Measurements from ENCODE around the gene NUP50. TPM values are rescaled to one million over a fixed set of nuclear protein-coding genes. Genes with fewer than 3 reads are reported as not detected.

Gene NUP50
- polyA plus RNA-seq, 1 donor (not counting 4 experiments of a cell fraction or from before 2014, with no cell fraction given): 28.1 TPM

GRCh38 chr22:45120931-45121330 lies 42.8 kb upstream of the NUP50 start:
- Histone ChIP-seq H3K9me3 (ENCODE audit: control insufficient read depth, low read depth, low read length) (no peaks in the 10 kb centered on the region), H3K9me1 (ENCODE audit: control insufficient read depth, extremely low read depth, insufficient read depth, low read length) (no peaks in the 10 kb centered on the region), H4K20me1 (ENCODE audit: control insufficient read depth, extremely low read depth, insufficient read depth, low read length) (no peaks in the 10 kb centered on the region), H3K79me2 (ENCODE audit: control insufficient read depth, insufficient read depth, low read length) (no peaks in the 10 kb centered on the region), H3K36me3 (ENCODE audit: control insufficient read depth in 2 of 2, extremely low read depth in 1 of 2, insufficient read depth in 2 of 2, low read length in 2 of 2) (no peaks in the 10 kb centered on the region), H3K9ac (ENCODE audit: control insufficient read depth, extremely low read depth, insufficient read depth, low read length) (no peak overlapping the region), H3K4me3 (ENCODE audit: control insufficient read depth in 2 of 3, extremely low read depth in 1 of 3, insufficient read depth in 2 of 3, low read depth in 1 of 3, low read length in 3 of 3) (no peak overlapping the region), H3K4me2 (ENCODE audit: control insufficient read depth, extremely low read depth, insufficient read depth, low read depth, low read length) (no peak overlapping the region), H3K27ac (ENCODE audit: control insufficient read depth, insufficient read depth, low read length) (no peak overlapping the region), H3K4me1 (ENCODE audit: control insufficient read depth, extremely low read depth, insufficient read depth, low read length) (no peaks in the 10 kb centered on the region), H3K27me3 (ENCODE audit: control insufficient read depth, extremely low read depth, insufficient read depth, low read length) (peaks cover 6% of the 10 kb centered on the region), H2AFZ (ENCODE audit: control insufficient read depth, low read length) (no peak overlapping the region)
- TF ChIP-seq CTCF (optimal IDR thresholded peaks at IDR 0.05 in 1 of 3, IDR thresholded peaks at IDR 0.05 in 1 of 3, conservative IDR thresholded peaks at IDR 0.05 in 1 of 3; ENCODE audit: extremely low read depth in 1 of 3, insufficient read depth in 2 of 3, low read length in 3 of 3) (no peak), EZH2 (IDR thresholded peaks at IDR 0.05; ENCODE audit: low read length) (no peak)
- dilution Hi-C loops (cut with MboI; ENCODE audit: extremely low pct_ligation_motif_present, low sequenced_read_pairs): no loop called here
- FAIRE-seq: no peak
- no peak for DNase-seq (ENCODE audit: low read depth, low spot score)

- H3K36me3 ChIP-seq (ENCODE audit: control insufficient read depth in 2 of 2, extremely low read depth in 1 of 2, insufficient read depth in 2 of 2, low read length in 2 of 2): no peaks in the 10 kb centered on the region
- peaks cover 4% of the 10 kb centered on the region for H3K4me1 ChIP-seq (ENCODE audit: control insufficient read depth, extremely low read depth, insufficient read depth, low read length)
- H3K27me3 ChIP-seq (ENCODE audit: control insufficient read depth, extremely low read depth, insufficient read depth, low read length): peaks cover 6% of the 10 kb centered on the region
- no peak overlapping the region for H3K4me2 ChIP-seq (ENCODE audit: control insufficient read depth, extremely low read depth, insufficient read depth, low read depth, low read length)
- H2AFZ ChIP-seq (ENCODE audit: control insufficient read depth, low read length): no peak overlapping the region
- dilution Hi-C loops (cut with MboI; ENCODE audit: extremely low pct_ligation_motif_present, low sequenced_read_pairs): no loop called here
- no peak for DNase-seq (ENCODE audit: low read depth, low spot score)
- no peaks in the 10 kb centered on the region for H3K79me2 ChIP-seq (ENCODE audit: control insufficient read depth, insufficient read depth, low read length)
- no peaks in the 10 kb centered on the region for H3K9me3 ChIP-seq (ENCODE audit: control insufficient read depth, low read depth, low read length)
- no peaks in the 10 kb centered on the region for H3K9me1 ChIP-seq (ENCODE audit: control insufficient read depth, extremely low read depth, insufficient read depth, low read length)
- TF ChIP-seq CTCF (optimal IDR thresholded peaks at IDR 0.05 in 1 of 3, IDR thresholded peaks at IDR 0.05 in 1 of 3, conservative IDR thresholded peaks at IDR 0.05 in 1 of 3; ENCODE audit: extremely low read depth in 1 of 3, insufficient read depth in 2 of 3, low read length in 3 of 3): no peak
- TF ChIP-seq EZH2 (IDR thresholded peaks at IDR 0.05; ENCODE audit: low read length): no peak
- H3K4me3 ChIP-seq (ENCODE audit: control insufficient read depth in 2 of 3, extremely low read depth in 1 of 3, insufficient read depth in 2 of 3, low read depth in 1 of 3, low read length in 3 of 3): no peak overlapping the region
- H3K9ac ChIP-seq (ENCODE audit: control insufficient read depth, extremely low read depth, insufficient read depth, low read length): no peak overlapping the region
- H3K27ac ChIP-seq (ENCODE audit: control insufficient read depth, insufficient read depth, low read length): no peak overlapping the region
- H4K20me1 ChIP-seq (ENCODE audit: control insufficient read depth, extremely low read depth, insufficient read depth, low read length): no peaks in the 10 kb centered on the region
- FAIRE-seq: no peak
Observed at GRCh38 chr22:45124176-45124847, 39.4 kb upstream of the NUP50 start.
